HG03139 (cell line): ENCODE measurements around the gene SNHG17.

ENCODE experiments used
- ATAC-seq: cut with Tn5 transposase; IDR thresholded peaks from one replicate; pipeline ENCODE4 v1.9.1; 2021; ENCODE audit not compliant: unreplicated experiment

Gene SNHG17

DNA sequence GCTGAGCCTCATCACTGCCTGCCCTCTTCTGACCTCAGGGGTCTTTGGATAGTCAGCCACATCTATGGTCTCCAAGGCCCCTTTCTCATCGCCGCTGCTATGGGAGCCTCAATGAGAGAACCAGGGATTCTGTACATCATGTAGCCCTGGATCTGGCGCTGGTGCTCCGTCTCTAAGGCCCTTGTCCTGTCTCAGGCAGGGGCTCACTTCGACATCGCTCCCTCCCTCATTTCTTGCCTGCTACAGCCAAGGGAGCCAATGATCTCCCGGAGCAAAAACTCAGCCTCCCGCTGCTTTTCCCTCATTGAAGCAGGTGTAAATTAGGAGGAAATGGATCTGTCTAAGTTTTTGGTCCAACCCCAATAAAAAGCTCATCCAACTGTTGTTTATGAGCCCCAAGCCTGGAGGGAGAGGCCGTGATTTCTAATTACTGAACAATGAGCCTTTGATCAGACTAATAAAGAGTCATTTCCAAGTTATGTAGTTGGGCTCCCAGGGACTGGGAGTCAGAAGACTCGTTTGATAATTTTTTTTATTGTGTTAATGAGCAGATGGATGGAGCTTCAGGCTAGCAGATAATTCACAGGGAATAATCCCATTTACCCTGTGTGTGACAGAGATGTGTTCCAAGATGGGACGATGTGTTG, 58.0 kb downstream of the SNHG17 start:
- no peak for ATAC-seq

DNA sequence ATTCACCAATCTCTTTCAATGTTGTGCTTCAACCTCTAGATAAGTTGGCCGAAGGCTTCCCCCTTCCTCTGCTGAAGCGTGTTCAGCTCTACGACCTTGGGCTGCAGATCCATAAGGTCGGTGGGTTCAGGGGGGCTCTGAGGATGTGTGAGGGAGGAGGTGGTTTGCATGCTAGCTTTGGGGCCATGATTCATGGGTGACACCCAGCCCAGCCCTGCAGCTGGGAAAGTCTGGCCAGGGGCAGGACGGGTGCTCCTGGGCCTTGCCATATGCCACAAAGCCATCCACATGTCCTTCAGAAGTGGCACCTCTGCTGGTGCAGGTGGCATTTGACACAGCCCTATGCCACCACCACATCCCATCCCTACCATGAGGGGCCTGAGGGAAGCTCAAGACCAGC, 61.2 kb downstream of the SNHG17 start:
- no peak for ATAC-seq

DNA sequence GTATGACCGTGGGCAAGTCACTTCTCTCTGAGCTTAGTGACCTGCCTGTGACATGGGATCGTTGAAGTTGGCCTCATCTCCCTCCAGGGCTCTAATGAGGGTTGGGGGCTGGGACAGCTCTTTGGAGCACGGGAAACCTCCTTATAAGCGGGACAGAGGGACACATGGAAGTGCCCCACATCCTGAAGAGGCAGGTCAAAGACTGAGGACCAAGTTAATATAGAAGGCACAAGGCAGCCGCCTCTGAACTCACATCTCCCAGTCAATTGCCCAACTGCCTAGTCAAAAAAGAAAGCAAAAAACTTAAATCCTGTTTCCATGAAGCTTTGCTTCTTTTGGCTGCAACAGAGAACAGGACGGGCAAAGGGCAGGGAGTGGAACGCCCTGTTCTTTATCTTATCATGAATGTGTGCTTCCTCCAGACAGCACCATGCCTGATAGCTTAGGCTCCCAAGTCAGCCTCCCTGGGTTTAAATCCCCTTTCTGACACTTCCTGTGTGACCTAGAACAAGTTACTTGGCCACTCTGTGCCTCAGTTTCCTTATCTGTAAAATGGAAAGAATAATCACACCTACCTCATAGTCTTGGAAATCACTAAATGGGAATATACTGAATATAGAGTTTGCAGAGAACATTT, 61.8 kb downstream of the SNHG17 start:
- no peak for ATAC-seq

DNA sequence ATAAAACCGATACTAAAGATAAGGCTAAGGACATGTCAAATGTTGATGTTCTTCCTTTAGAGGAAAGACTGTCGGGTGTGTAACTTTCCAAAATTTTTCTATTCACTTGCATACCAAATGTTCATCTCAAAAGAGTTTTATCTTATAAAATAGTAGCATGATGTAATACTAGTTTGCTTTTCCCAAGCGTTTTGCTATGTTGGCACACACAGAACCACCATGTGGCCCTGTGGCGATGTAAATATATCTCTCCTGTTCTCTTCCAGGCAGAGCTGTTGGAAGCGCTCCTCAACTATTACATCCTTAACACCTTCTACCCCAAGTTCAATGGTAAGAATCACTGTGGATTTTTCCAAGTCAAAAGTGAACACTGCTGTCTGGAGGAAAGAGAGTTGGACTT, 62.3 kb downstream of the SNHG17 start:
- ATAC-seq = no peak
